H9 (cell line): ENCODE results near the gene MAGEB17. TPM values are rescaled to one million over a fixed set of nuclear protein-coding genes. Genes with fewer than 3 reads are reported as not detected.

ENCODE experiments used
- DNase-seq: peaks from one replicate; pipeline ENCODE4 v3.0.0-alpha.2; 2017
- H2AFZ ChIP-seq: one replicate; pipeline ENCODE4 v1.6.1; 2013; ENCODE audit warnings: mild to moderate bottlenecking, low read length, control low read depth, moderate library complexity
- H2AK5ac ChIP-seq: 2 replicates; pipeline ENCODE4 v1.6.1; 2013; ENCODE audit warnings: low read length, control low read depth, mixed read lengths; ENCODE audit not compliant: insufficient read length
- H2BK120ac ChIP-seq: one replicate; pipeline ENCODE4 v1.6.1; 2013; ENCODE audit warnings: low read depth, mild to moderate bottlenecking, low read length, control low read depth, inconsistent platforms; ENCODE audit not compliant: poor library complexity, severe bottlenecking
- H2BK12ac ChIP-seq: 2 replicates; pipeline ENCODE4 v1.6.1; 2013; ENCODE audit warnings: low read length, control low read depth, mixed read lengths, low read depth; ENCODE audit not compliant: insufficient read length
- H2BK15ac ChIP-seq: 2 replicates; pipeline ENCODE4 v1.6.1; 2013; ENCODE audit warnings: low read depth, low read length, control low read depth
- H2BK20ac ChIP-seq: one replicate; pipeline ENCODE4 v1.6.1; 2013; ENCODE audit warnings: low read depth, mild to moderate bottlenecking, low read length, control low read depth, inconsistent platforms; ENCODE audit not compliant: poor library complexity, severe bottlenecking
- H2BK5ac ChIP-seq: 2 replicates; pipeline ENCODE4 v1.6.1; 2013; ENCODE audit warnings: low read length, control low read depth, mixed read lengths; ENCODE audit not compliant: insufficient read length
- H3K14ac ChIP-seq: 2 replicates; pipeline ENCODE4 v1.6.1; 2013; ENCODE audit warnings: low read length, control low read depth; ENCODE audit not compliant: insufficient read depth
- H3K18ac ChIP-seq: 2 replicates; pipeline ENCODE4 v1.6.1; 2013; ENCODE audit warnings: low read depth, mild to moderate bottlenecking, mixed read lengths, low read length, control low read depth; ENCODE audit not compliant: insufficient read length
- H3K23ac ChIP-seq: 2 replicates; pipeline ENCODE4 v1.6.1; 2013; ENCODE audit warnings: low read length, control low read depth, mixed read lengths, low read depth; ENCODE audit not compliant: insufficient read length
- H3K23me2 ChIP-seq: 2 replicates; pipeline ENCODE4 v1.6.1; 2013; ENCODE audit warnings: low read depth, mild to moderate bottlenecking, mixed read lengths, low read length, control low read depth; ENCODE audit not compliant: insufficient read length, poor library complexity, severe bottlenecking
- H3K27ac ChIP-seq: 2 replicates; pipeline ENCODE4 v1.5.1; 2013; ENCODE audit warnings: low read length, control low read depth, mixed read lengths, low read depth; ENCODE audit not compliant: insufficient read length
- H3K27me3 ChIP-seq: 2 replicates; pipeline ENCODE4 v1.6.1; 2013; ENCODE audit warnings: low read length, control low read depth, inconsistent platforms; ENCODE audit not compliant: insufficient read depth
- H3K4ac ChIP-seq: 2 replicates; pipeline ENCODE4 v1.6.1; 2013; ENCODE audit warnings: low read depth, mild to moderate bottlenecking, control low read depth, inconsistent platforms, low read length, moderate library complexity
- H3K4me1 ChIP-seq: 2 replicates; pipeline ENCODE4 v1.6.1; 2013; ENCODE audit warnings: low read length, control low read depth, inconsistent platforms; ENCODE audit not compliant: insufficient read depth
- H3K4me2 ChIP-seq: 2 replicates; pipeline ENCODE4 v1.6.1; 2013; ENCODE audit warnings: low read length, control low read depth, mixed read lengths; ENCODE audit not compliant: insufficient read length, insufficient read depth
- H3K56ac ChIP-seq: 2 replicates; pipeline ENCODE4 v1.6.1; 2013; ENCODE audit warnings: low read depth, mild to moderate bottlenecking, mixed read lengths, low read length, control low read depth; ENCODE audit not compliant: insufficient read length
- H3K79me1 ChIP-seq: 2 replicates; pipeline ENCODE4 v1.6.1; 2013; ENCODE audit warnings: low read depth, mild to moderate bottlenecking, moderate library complexity, low read length, control low read depth, inconsistent platforms; ENCODE audit not compliant: insufficient read depth, poor library complexity, severe bottlenecking
- H3K79me2 ChIP-seq: 2 replicates; pipeline ENCODE4 v1.6.1; 2013; ENCODE audit warnings: low read length, control low read depth, inconsistent platforms; ENCODE audit not compliant: insufficient read depth
- H3K9ac ChIP-seq: 2 replicates; pipeline ENCODE4 v1.6.1; 2013; ENCODE audit warnings: low read length, control low read depth, mixed read lengths; ENCODE audit not compliant: insufficient read length; ENCODE audit errors: extremely low read depth
- H3K9me3 ChIP-seq: one replicate; pipeline ENCODE4 v1.6.1; 2013; ENCODE audit warnings: low read depth, low read length, inconsistent platforms; ENCODE audit not compliant: control insufficient read depth
- H3T11ph ChIP-seq: one replicate; pipeline ENCODE4 v1.6.1; 2013; ENCODE audit warnings: mild to moderate bottlenecking, low read length, control low read depth, inconsistent platforms
- H4K20me1 ChIP-seq: one replicate; pipeline ENCODE4 v1.6.1; 2013; ENCODE audit not compliant: control insufficient read depth, insufficient read length, insufficient read depth
- H4K5ac ChIP-seq: 2 replicates; pipeline ENCODE4 v1.6.1; 2013; ENCODE audit warnings: low read depth, mild to moderate bottlenecking, mixed read lengths, low read length, control low read depth; ENCODE audit not compliant: insufficient read length
- H4K8ac ChIP-seq: replicated peaks from 2 replicates; pipeline ENCODE4 v1.6.1; 2013; ENCODE audit warnings: low read length, control low read depth, mixed read lengths, low read depth; ENCODE audit not compliant: insufficient read length
- H4K91ac ChIP-seq: 2 replicates; pipeline ENCODE4 v1.6.1; 2013; ENCODE audit warnings: low read depth, mild to moderate bottlenecking, moderate library complexity, mixed read lengths, low read length, control low read depth; ENCODE audit not compliant: insufficient read length
- H3K27ac Mint-ChIP-seq, 3 experiments: 2 replicates in 2 of 3; 3 replicates in 1 of 3; pipeline ENCODE4 v1.8.0; 2020 to 2021; ENCODE audit warnings: mixed read lengths in 3 of 3, mild to moderate bottlenecking in 1 of 3, moderate library complexity in 1 of 3
- H3K27me3 Mint-ChIP-seq: 2 replicates; pipeline ENCODE4 v1.8.0; 2021; ENCODE audit warnings: low read depth, mild to moderate bottlenecking, moderate library complexity, mixed read lengths
- H3K36me3 Mint-ChIP-seq, 3 experiments: 2 replicates in 2 of 3; 3 replicates in 1 of 3; pipeline ENCODE4 v1.8.0; 2020 to 2021; ENCODE audit warnings: low read depth in 3 of 3, mixed read lengths in 3 of 3; ENCODE audit not compliant: insufficient read depth in 1 of 3
- H3K4me1 Mint-ChIP-seq, 2 experiments: 2 replicates each; pipeline ENCODE4 v1.8.0; 2020; ENCODE audit warnings: mixed read lengths in 2 of 2
- H3K4me3 Mint-ChIP-seq, 2 experiments: 2 replicates in 1 of 2; 3 replicates in 1 of 2; pipeline ENCODE4 v1.8.0; 2020 to 2021; ENCODE audit warnings: mild to moderate bottlenecking in 2 of 2, mixed read lengths in 2 of 2, moderate library complexity in 1 of 2
- H3K9me3 Mint-ChIP-seq, 2 experiments: 2 replicates in 1 of 2; 3 replicates in 1 of 2; pipeline ENCODE4 v1.8.0; 2020; ENCODE audit warnings: mild to moderate bottlenecking in 2 of 2, mixed read lengths in 2 of 2, moderate library complexity in 1 of 2
- CTCF ChIP-seq: fragments of 200-600 bp; sonication (generic); conservative IDR thresholded peaks from 3 replicates; pipeline ENCODE4 v1.8.0; 2021; ENCODE audit warnings: antibody characterized with exemption, mild to moderate bottlenecking
- WGBS: extraction: QIAGEN DNeasy Blood & Tissue Kit; methylation state at CpG from one replicate; pipeline ENCODE4 v1.1.7; 2013; ENCODE audit warnings: missing lambda C conversion rate, low lambda C conversion rate, mixed read lengths; ENCODE audit not compliant: insufficient read length; ENCODE audit errors: extremely low coverage; 5-methylcytosine and 5-hydroxymethylcytosine counted together
- long read RNA-seq: library from polyadenylated mRNA; unstranded; transcript quantifications from one replicate; pipeline ENCODE4 v2.0.0, GENCODE V29; 2020
- total RNA-seq: library from RNA; stranded (reverse); gene quantifications from 2 replicates; pipeline ENCODE4 v1.2.1, GENCODE V29; 2021

MAGEB17 gene
- total RNA-seq, result 0.66 and 0.74 TPM in 2 replicates
- long read RNA-seq, partial matches to known transcripts, result 0 of 1 reads
- long read RNA-seq, other reads (novel, unspliced or antisense), result 0 of 1 reads

GRCh38 chrX:16167181-16167580 is at the start of gene MAGEB17:
Gene MAGEB17, plus strand, starts transcription at chrX:16167481. Its CDS starts 2,902 bp downstream, at chrX:16170383.
- no peak within 1 kb of the TSS for H3K27ac ChIP-seq
- H3K23ac ChIP-seq, result no peak within 1 kb of the TSS
- H3K27me3 ChIP-seq, result no peaks in the 10 kb centered on the region
- no peak within 1 kb of the TSS for H3K56ac ChIP-seq
- no peak within 1 kb of the TSS for H2BK15ac ChIP-seq
- H3T11ph ChIP-seq, result no peak within 1 kb of the TSS
- H3K18ac ChIP-seq, result no peak within 1 kb of the TSS
- H3K4me3 Mint-ChIP-seq, result no peak within 1 kb of the TSS; a peak in 1 of 5 replicates
- H2AK5ac ChIP-seq, result no peak within 1 kb of the TSS
- no CpG with 5 or more reads among the region's 5 CpGs for WGBS
- no peak within 1 kb of the TSS for H4K91ac ChIP-seq
- no peak within 1 kb of the TSS for H4K5ac ChIP-seq
- no peaks in the 10 kb centered on the region for H3K79me1 ChIP-seq
- no peak within 1 kb of the TSS for H3K4me2 ChIP-seq
- H2BK5ac ChIP-seq, result no peak within 1 kb of the TSS
- H2BK120ac ChIP-seq, result no peak within 1 kb of the TSS
- no peak within 1 kb of the TSS for H2AFZ ChIP-seq
- H3K79me2 ChIP-seq, result no peaks in the 10 kb centered on the region
- no peak for DNase-seq
- H3K23me2 ChIP-seq, result no peaks in the 10 kb centered on the region
- peak within 1 kb of the TSS in 1 of 3 experiments; percentile 85; a peak in 4 of 7 replicates for H3K27ac Mint-ChIP-seq
- H2BK12ac ChIP-seq, result no peak within 1 kb of the TSS
- no peak for TF ChIP-seq CTCF
- H3K4ac ChIP-seq, result no peak within 1 kb of the TSS
- no peak within 1 kb of the TSS for H2BK20ac ChIP-seq
- H4K8ac ChIP-seq, result no peak within 1 kb of the TSS
- H3K9ac ChIP-seq, result no peak within 1 kb of the TSS
- peaks cover 0 to 14% of the 10 kb centered on the region in 2 experiments; a peak in 3 of 5 replicates for H3K9me3 Mint-ChIP-seq
- H3K36me3 Mint-ChIP-seq, result peaks cover 30 to 93% (median 36%) of the 10 kb centered on the region in 3 experiments
- H3K14ac ChIP-seq, result no peak within 1 kb of the TSS
- peaks cover 25 to 47% of the 10 kb centered on the region in 2 experiments for H3K4me1 Mint-ChIP-seq
- no peaks in the 10 kb centered on the region for H3K9me3 ChIP-seq
- peaks cover 1% of the 10 kb centered on the region; the same call in 1 of the 2 replicates for H3K4me1 ChIP-seq
- H4K20me1 ChIP-seq, result no peaks in the 10 kb centered on the region
- no peaks in the 10 kb centered on the region for H3K27me3 Mint-ChIP-seq
